Heart left ventricle (tissue), 16 donors: ENCODE results near the gene PPP1R12B. TPM values are rescaled to one million over a fixed set of nuclear protein-coding genes. Genes with fewer than 3 reads are reported as not detected.
"Not testable (repeated sequence)": the region's sequence is repeated elsewhere in the genome, so short reads cannot be mapped to it uniquely, and the experiment has no call there.

ENCODE experiments used
- ATAC-seq, 4 donors: fragments of 200-7000 bp; cut with Tn5 transposase; one replicate each; pipeline ENCODE4 v1.9.1; 2020 to 2022; ENCODE audit warnings: moderate library complexity in 4 of 4, mild to moderate bottlenecking in 3 of 4, moderate number of reproducible peaks in 1 of 4
- DNase-seq, 5 donors: peaks; one replicate each; pipeline ENCODE4 v3.0.0-alpha.2; 2020
- H3K27ac ChIP-seq, 12 donors: fragments of 200-600 bp; sonication (generic) in 4 of 12; one replicate each; pipeline versions ENCODE4 v1.5.0 to v1.8.0; 2016 to 2022; ENCODE audit warnings: mild to moderate bottlenecking in 2 of 12
- H3K27me3 ChIP-seq, 9 donors: fragments of 200-600 bp; sonication (generic) in 2 of 9; one replicate each; pipeline versions ENCODE4 v1.5.1 to v1.8.0; 2016 to 2022; ENCODE audit warnings: mild to moderate bottlenecking in 3 of 9
- H3K36me3 ChIP-seq, 9 donors: fragments of 200-600 bp; sonication (generic) in 2 of 9; one replicate each; pipeline versions ENCODE4 v1.5.0 to v1.8.0; 2018 to 2022; ENCODE audit warnings: mild to moderate bottlenecking in 2 of 9
- H3K4me1 ChIP-seq, 12 donors: fragments of 200-600 bp; sonication (generic) in 4 of 12; one replicate each; pipeline versions ENCODE4 v1.5.0 to v1.8.0; 2016 to 2022; ENCODE audit warnings: mild to moderate bottlenecking in 3 of 12
- H3K4me3 ChIP-seq, 12 donors: fragments of 200-600 bp; sonication (generic) in 4 of 12; one replicate each; pipeline versions ENCODE4 v1.5.0 to v1.8.0; 2017 to 2022; ENCODE audit warnings: mild to moderate bottlenecking in 9 of 12, moderate library complexity in 4 of 12
- H3K9me3 ChIP-seq, 12 donors: fragments of 200-600 bp; sonication (generic) in 4 of 12; one replicate each; pipeline versions ENCODE4 v1.5.0 to v1.8.0; 2016 to 2022; ENCODE audit warnings: mild to moderate bottlenecking in 1 of 12
- POLR2A ChIP-seq, 2 donors: fragments of 450-650 bp; IDR thresholded peaks; one replicate each; pipeline ENCODE4 v1.6.1; 2017; ENCODE audit warnings: antibody characterized with exemption in 2 of 2, mild to moderate bottlenecking in 2 of 2, moderate library complexity in 2 of 2
- WGBS, 4 donors: extraction: QIAGEN DNeasy Blood & Tissue Kit in 2 of 4; methylation state at CpG; one replicate each; pipeline versions ENCODE4 v1.1.5 to v1.1.7; 2013 to 2018; 5-methylcytosine and 5-hydroxymethylcytosine counted together
- intact Hi-C, 10 donors: fragments of 100-400 bp; cut with DNase I; formaldehyde crosslinking; loops; one replicate each; pipeline versions ENCODE4 v1.11.1 to v1.14.2; 2022
- polyA plus RNA-seq, 2 donors: library from polyadenylated mRNA; stranded (reverse); fragments of 200-250 nt; gene quantifications; one replicate each; pipeline ENCODE4 v1.2.3, GENCODE V29; 2013
- total RNA-seq, 9 donors: library from RNA; depleted of rRNA in 2 of 9; stranded (reverse); fragments of >200 nt in 2 of 9; fragmentation: NEBNext Ultra II Directional in 3 of 9; extraction: Animal tissue kit (Norgen Biotek cat#: 25700) in 3 of 9; gene quantifications; one replicate each; pipeline versions ENCODE4 v1.1.0 to v1.2.4, GENCODE V29; 2016 to 2023
- TF ChIP-seq, protein P1 (sequence below), 12 donors: fragments of 200-600 bp; sonication (generic) in 4 of 12; IDR thresholded peaks; one replicate each; pipeline versions ENCODE4 v1.5.0 to v1.8.0; 2018 to 2022; ENCODE audit warnings: antibody characterized with exemption in 12 of 12, mild to moderate bottlenecking in 5 of 12
- donor health status: ischemic (EF 13 %, LVEDD 7.1; RV severe dilation, severe dysfunction).
- donor health status: healthy with polysubstance abuse.
- donor health status: DM: no; HTN: yes; CAD: no.
- donor health status: DM: no; HTN: no; CAD: no.
- donor health status: ischemic (EF 25% LVEDD 6.9; RV normal size, moderate dysfunction).
- donor health status: ischemic (EF 25% LVEDD 5.7; RV mildly dilated, moderate dysfunction).
- donor health status: healthy.
- donor health status: DM: yes; HTN: yes; CAD: no.
- donor health status: ischemic (EF 35%, LVEDD 5.7; RV mildly dilated, moderate dysfunction).
- donor health status: nonischemic (EF 11% LVEDD 7.7; RV severe dilation, severe dysfunction).
- donor health status: DM: yes; HTN: yes; CAD: no.
- donor health status: PGD.
- donor health status: ischemic (EF 29% LVEDD 5.4; RV normal size, mild dysfunction).
- donor health status: nonischemic (EF 23%, LVEDD 6.1; RV moderate dilation, normal function).

PPP1R12B gene
- total and polyA plus RNA-seq, 11 donors, result 49.9 to 972 (median 559) TPM

DNA sequence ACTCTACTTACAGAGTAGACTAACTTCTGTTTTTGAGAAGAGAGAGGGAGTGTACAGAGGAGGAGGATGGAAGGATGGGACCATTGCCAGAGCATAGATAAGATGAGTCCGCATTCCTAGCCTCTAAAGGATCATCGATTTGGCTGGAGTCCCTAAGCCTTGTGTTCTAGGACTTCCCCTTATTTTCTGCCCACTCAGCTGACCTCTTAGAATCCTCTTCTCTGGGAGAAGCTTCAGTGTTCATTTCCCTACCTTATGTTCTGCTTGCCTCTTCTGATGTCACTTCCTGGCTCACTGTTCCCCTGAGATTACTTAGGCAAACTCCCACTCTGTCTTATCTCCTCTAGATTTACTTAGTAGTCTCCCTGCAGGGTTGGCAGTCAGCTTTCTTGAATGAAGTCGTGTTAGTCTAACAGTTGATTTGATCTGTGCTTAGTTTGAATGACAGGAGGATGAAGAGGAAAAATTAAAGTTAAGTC, 205.1 kb downstream of the PPP1R12B start:
- peak; percentile 47 to 81 (median 72) for ATAC-seq
- peaks cover 0 to 5% (median 0%) of the 10 kb centered on the region in 9 donors for H3K36me3 ChIP-seq
- TF ChIP-seq, protein P1, sequence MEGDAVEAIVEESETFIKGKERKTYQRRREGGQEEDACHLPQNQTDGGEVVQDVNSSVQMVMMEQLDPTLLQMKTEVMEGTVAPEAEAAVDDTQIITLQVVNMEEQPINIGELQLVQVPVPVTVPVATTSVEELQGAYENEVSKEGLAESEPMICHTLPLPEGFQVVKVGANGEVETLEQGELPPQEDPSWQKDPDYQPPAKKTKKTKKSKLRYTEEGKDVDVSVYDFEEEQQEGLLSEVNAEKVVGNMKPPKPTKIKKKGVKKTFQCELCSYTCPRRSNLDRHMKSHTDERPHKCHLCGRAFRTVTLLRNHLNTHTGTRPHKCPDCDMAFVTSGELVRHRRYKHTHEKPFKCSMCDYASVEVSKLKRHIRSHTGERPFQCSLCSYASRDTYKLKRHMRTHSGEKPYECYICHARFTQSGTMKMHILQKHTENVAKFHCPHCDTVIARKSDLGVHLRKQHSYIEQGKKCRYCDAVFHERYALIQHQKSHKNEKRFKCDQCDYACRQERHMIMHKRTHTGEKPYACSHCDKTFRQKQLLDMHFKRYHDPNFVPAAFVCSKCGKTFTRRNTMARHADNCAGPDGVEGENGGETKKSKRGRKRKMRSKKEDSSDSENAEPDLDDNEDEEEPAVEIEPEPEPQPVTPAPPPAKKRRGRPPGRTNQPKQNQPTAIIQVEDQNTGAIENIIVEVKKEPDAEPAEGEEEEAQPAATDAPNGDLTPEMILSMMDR (IDR thresholded peaks at IDR 0.05), result no peak
- TF ChIP-seq POLR2A (IDR thresholded peaks at IDR 0.05), result no peak
- no peaks in the 10 kb centered on the region for H3K9me3 ChIP-seq
- DNase-seq, result peak in 3 of 5 donors; percentile 31 to 44 (median 33)
- no peaks in the 10 kb centered on the region for H3K27me3 ChIP-seq
- WGBS, 4 donors, result 5 to 12% (median 8%) methylated on average over 3 of the region's 3 CpGs
- intact Hi-C loops, result no loop called here
- H3K4me3 ChIP-seq, result no peak overlapping the region
- peak overlapping the region in 11 of 12 donors; percentile 7 to 82 (median 60) for H3K27ac ChIP-seq
- H3K4me1 ChIP-seq, result peaks cover 0 to 90% (median 38%) of the 10 kb centered on the region in 12 donors

DNA sequence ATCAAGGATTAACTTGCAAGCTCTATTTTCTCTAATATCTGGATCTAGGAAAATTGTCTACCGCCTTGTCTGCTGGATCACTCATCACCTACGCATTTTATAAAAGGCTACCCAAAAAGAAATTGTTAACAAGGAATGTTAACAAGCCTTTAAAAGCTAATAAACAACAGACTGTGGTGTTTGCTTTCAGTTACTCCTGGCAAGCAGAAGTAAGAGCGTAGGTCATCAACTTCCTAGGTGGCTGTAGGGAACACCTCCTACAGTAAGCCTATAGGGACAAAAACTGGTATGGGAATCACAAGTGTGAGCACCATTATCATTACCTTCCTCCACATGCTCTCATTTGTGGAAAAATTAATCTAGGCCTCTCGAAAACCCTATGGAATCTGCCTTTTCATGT, 206.1 kb downstream of the PPP1R12B start:
- DNase-seq, H3K36me3 ChIP-seq, H3K9me3 ChIP-seq, ATAC-seq, H3K4me3 ChIP-seq, H3K27me3 ChIP-seq, intact Hi-C loops: not testable (repeated sequence)
- WGBS, 4 donors, result 84 to 97% (median 93%) methylated on average over 4 of the region's 4 CpGs
- H3K27ac ChIP-seq, result peak overlapping the region in 8 of 12 donors; percentile 25 to 82 (median 58)
- peaks cover 0 to 89% (median 38%) of the 10 kb centered on the region in 12 donors for H3K4me1 ChIP-seq

DNA sequence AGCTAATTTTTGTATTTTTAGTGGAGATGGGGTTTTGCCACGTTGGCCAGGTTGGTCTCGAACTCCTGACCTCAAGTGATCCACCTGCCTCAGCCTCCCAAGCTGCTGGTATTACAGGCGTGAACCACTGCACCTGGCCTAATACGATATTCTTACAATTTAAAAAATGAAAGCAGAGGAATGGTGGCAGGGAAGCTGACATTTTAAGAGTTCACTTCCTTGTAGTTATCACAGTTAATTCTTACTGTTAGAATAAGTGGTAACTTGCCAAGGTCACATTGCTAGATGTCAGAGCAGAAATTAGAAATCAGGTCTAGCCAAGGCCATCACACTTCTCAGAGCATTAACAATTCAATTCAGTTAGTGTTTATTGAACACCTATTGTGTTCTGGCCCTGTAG, 207.5 kb downstream of the PPP1R12B start:
- H3K27ac ChIP-seq, result peak overlapping the region in 6 of 12 donors; percentile 22 to 82 (median 49)
- H3K4me1 ChIP-seq, result peaks cover 0 to 85% (median 38%) of the 10 kb centered on the region in 12 donors
- H3K36me3 ChIP-seq, H3K4me3 ChIP-seq, intact Hi-C loops, DNase-seq, H3K27me3 ChIP-seq, H3K9me3 ChIP-seq: not testable (repeated sequence)
- ATAC-seq, result peak in 1 of 4 donors; percentile 18
- WGBS, 4 donors, result 72 to 90% (median 74%) methylated on average over 4 of the region's 4 CpGs

DNA sequence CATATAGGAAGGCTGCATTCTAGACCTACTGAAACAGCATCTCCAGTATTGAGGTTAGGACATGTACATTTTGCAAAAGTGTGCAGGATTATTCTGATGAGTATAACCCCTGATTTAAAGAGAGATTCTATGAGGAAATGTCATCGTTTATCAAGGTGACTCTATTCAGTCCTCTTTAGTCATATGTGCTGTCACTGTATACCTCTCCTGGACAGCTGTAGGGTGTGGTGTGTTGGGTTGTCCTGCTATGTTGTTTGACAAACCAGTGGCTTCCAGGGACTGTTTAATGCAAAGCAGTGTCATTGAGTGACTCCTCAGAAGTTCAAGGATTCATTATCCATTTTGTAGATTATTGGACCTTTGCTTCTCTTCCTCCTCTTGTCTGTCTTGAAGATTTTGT, 209.2 kb downstream of the PPP1R12B start:
- ATAC-seq, H3K9me3 ChIP-seq, H3K27me3 ChIP-seq, H3K4me3 ChIP-seq, DNase-seq, intact Hi-C loops: not testable (repeated sequence)
- peak overlapping the region in 5 of 12 donors; percentile 4 to 82 (median 27) for H3K27ac ChIP-seq
- H3K36me3 ChIP-seq, result peaks cover 0 to 23% (median 5%) of the 10 kb centered on the region in 9 donors
- H3K4me1 ChIP-seq, result peaks cover 0 to 90% (median 36%) of the 10 kb centered on the region in 12 donors
- 47 to 61% (median 53%) methylated on average over 1 of the region's 1 CpG for WGBS, 4 donors

DNA sequence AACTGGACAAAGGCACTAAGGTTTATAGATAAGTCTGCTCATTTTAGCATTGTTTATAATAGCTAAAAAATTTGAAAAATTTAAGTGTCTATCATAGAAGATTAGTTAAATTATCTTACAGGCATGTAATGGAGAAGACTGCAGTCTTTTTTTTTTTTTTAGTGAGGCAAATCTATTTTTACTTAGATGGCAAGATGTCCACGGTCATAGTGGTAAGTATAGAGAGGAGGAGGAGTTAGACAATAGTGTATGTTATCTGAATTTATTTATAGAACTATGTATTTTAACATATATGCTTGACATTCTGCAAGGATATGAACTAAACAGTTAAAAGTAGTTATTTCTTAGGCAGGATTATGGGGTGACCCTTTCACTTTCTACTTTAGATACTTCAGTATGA, 212.7 kb downstream of the PPP1R12B start:
- H3K4me1 ChIP-seq, result peaks cover 0 to 91% (median 32%) of the 10 kb centered on the region in 12 donors
- WGBS, 4 donors, result 32 to 43% (median 40%) methylated on average over 1 of the region's 1 CpG
- intact Hi-C loops, result loop anchor here in 3 of 10 donors (5.0 to 10.0 kb wide), 3 partner anchors 46 to 56 kb away; no protein-coding TSS in a partner anchor
- H3K36me3 ChIP-seq, result peaks cover 0 to 59% (median 31%) of the 10 kb centered on the region in 9 donors
- ATAC-seq (no peak), DNase-seq (no peak)
- no peak overlapping the region for H3K4me3 ChIP-seq
- H3K27me3 ChIP-seq, result no peaks in the 10 kb centered on the region
- H3K9me3 ChIP-seq, result no peaks in the 10 kb centered on the region
- TF ChIP-seq, protein P1 (IDR thresholded peaks at IDR 0.05), result no peak
- no peak for TF ChIP-seq POLR2A (IDR thresholded peaks at IDR 0.05)
- peak overlapping the region in 7 of 12 donors; percentile 5 to 78 (median 19) for H3K27ac ChIP-seq
